Activated naive CD4-positive, alpha-beta T cell treated with anti-CD3 and anti-CD28 coated beads, Interleukin-2, amount 50 U/mL, for 24 hours (primary cell): ENCODE measurements around the gene NCAPD3.
"Not testable (repeated sequence)": the region's sequence is repeated elsewhere in the genome, so short reads cannot be mapped to it uniquely, and the experiment has no call there.

Experiments used
- H3K27ac Mint-ChIP-seq: one replicate; pipeline ENCODE4 v1.8.0; 2021; ENCODE audit warnings: mild to moderate bottlenecking, mixed read lengths
- H3K27me3 Mint-ChIP-seq: one replicate; pipeline ENCODE4 v1.8.0; 2021; ENCODE audit warnings: mixed read lengths
- H3K36me3 Mint-ChIP-seq: one replicate; pipeline ENCODE4 v1.8.0; 2021; ENCODE audit warnings: mixed read lengths
- H3K4me1 Mint-ChIP-seq: one replicate; pipeline ENCODE4 v1.8.0; 2021; ENCODE audit warnings: mixed read lengths
- H3K4me3 Mint-ChIP-seq: one replicate; pipeline ENCODE4 v1.8.0; 2021; ENCODE audit warnings: mild to moderate bottlenecking, mixed read lengths
- H3K9me3 Mint-ChIP-seq: one replicate; pipeline ENCODE4 v1.8.0; 2021; ENCODE audit warnings: mixed read lengths

NCAPD3 gene

DNA sequence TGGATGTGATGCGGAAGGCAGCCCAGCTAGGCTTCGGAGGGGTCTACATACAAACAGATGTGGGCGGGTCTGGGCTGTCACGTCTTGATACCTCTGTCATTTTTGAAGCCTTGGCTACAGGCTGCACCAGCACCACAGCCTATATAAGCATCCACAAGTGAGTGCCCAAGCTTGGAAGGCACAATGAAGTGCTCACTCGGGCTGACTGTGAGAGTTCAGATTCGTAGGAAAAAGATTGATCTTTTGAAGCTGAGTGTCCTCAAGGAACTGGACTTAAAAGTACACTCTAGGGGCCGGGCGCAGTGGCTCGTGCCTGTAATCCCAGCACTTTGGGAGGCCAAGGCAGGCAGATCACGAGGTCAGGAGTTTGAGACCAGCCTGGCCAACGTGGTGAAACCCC lies 33.3 kb upstream of the NCAPD3 start:
- H3K27ac Mint-ChIP-seq: no peak overlapping the region
- no peak overlapping the region for H3K4me3 Mint-ChIP-seq
- no peaks in the 10 kb centered on the region for H3K27me3 Mint-ChIP-seq
- peaks cover 24% of the 10 kb centered on the region for H3K4me1 Mint-ChIP-seq
- H3K9me3 Mint-ChIP-seq: no peaks in the 10 kb centered on the region
- H3K36me3 Mint-ChIP-seq: no peaks in the 10 kb centered on the region

- H3K27me3 Mint-ChIP-seq, H3K27ac Mint-ChIP-seq, H3K9me3 Mint-ChIP-seq, H3K36me3 Mint-ChIP-seq: not testable (repeated sequence)
- H3K4me3 Mint-ChIP-seq: peak overlapping the region; percentile 98
- peaks cover 34% of the 10 kb centered on the region for H3K4me1 Mint-ChIP-seq
These were observed 31.4 kb upstream of the NCAPD3 start for GRCh38 chr11:134255184-134255561.

DNA sequence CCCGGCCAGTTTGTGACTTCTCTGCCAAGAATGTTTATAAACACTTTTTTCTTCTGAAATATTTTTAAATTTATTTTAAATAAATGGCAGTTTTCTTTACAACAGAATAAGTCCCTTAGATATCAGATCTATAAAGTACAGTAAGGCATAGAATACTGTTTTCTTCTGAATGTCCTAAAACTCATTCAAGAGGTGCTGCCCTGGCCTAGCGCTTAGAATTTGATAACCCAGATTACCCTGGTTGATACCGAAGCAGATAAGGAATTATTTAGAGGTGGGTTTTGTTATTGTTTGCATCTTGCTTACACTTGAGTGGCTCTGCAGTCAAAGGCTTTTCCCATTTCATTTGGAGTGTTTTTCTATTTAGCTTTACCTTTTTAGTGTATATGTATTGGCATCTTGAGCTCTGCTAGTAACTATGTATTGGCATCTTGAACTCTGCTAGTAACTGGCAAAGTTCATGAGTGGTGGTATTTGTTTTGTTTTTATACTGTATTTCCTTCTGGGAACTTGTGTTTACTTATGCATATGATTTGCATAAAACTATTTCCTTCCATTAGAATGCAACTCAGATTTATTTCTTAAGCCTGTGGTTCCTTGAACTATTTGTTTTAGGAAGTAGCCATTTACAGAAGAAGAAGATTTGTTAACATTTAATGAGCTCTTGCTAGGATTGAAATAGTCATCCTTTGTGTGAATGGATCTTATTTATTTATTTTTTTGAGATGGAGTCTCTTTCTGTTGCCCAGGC lies 30.8 kb upstream of the NCAPD3 start:
- no peaks in the 10 kb centered on the region for H3K9me3 Mint-ChIP-seq
- no peaks in the 10 kb centered on the region for H3K27me3 Mint-ChIP-seq
- peak overlapping the region; percentile 98 for H3K4me3 Mint-ChIP-seq
- H3K27ac Mint-ChIP-seq: peak overlapping the region; percentile 88
- no peaks in the 10 kb centered on the region for H3K36me3 Mint-ChIP-seq
- peaks cover 34% of the 10 kb centered on the region for H3K4me1 Mint-ChIP-seq

GRCh38 chr11:134253188-134253993 lies 29.6 kb upstream of the NCAPD3 start, which contains the start of the genes ACAD8 and THYN1:
Gene ACAD8 (plus strand): TSS chr11:134253568. CDS start chr11:134253601, 33 bp downstream.
Gene THYN1 (minus strand): TSS chr11:134253352. CDS start chr11:134252882, 470 bp downstream.
- Mint-ChIP-seq H3K9me3 (no peaks in the 10 kb centered on the region), H3K4me3 (peak within 1 kb of the TSS; percentile 98), H3K27me3 (no peaks in the 10 kb centered on the region), H3K4me1 (peaks cover 34% of the 10 kb centered on the region), H3K36me3 (no peaks in the 10 kb centered on the region), H3K27ac (peak within 1 kb of the TSS; percentile 93)

GRCh38 chr11:134252346-134253187 lies 28.8 kb upstream of the NCAPD3 start:
- peak overlapping the region; percentile 98 for H3K4me3 Mint-ChIP-seq
- H3K27ac Mint-ChIP-seq: peak overlapping the region; percentile 93
- H3K9me3 Mint-ChIP-seq: no peaks in the 10 kb centered on the region
- no peaks in the 10 kb centered on the region for H3K36me3 Mint-ChIP-seq
- H3K4me1 Mint-ChIP-seq: peaks cover 34% of the 10 kb centered on the region
- no peaks in the 10 kb centered on the region for H3K27me3 Mint-ChIP-seq

- no peaks in the 10 kb centered on the region for H3K27me3 Mint-ChIP-seq
- peaks cover 3% of the 10 kb centered on the region for H3K36me3 Mint-ChIP-seq
- H3K9me3 Mint-ChIP-seq: no peaks in the 10 kb centered on the region
- H3K27ac Mint-ChIP-seq: no peak overlapping the region
- H3K4me3 Mint-ChIP-seq: no peak overlapping the region
- peaks cover 34% of the 10 kb centered on the region for H3K4me1 Mint-ChIP-seq
These were observed 26.9 kb upstream of the NCAPD3 start for GRCh38 chr11:134250675-134251074.

DNA sequence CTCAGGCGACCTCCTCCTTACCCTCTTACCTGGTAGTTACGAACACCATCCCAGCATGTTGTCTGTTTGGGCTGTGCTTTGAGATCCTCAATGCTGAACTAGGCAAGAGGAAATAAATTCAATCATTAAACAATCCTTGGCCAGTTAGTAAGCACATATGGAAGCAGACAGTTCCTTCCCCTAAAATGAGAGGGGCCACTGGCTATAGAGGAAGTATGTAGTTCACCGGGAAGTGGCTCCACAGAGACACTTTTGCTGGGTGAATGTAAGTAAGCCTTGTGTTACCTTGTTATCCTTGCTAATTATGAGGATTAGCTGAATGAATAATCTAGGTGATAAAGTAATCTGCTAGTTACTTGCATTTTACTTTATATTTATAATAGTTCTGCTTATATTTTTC lies 26.5 kb upstream of the NCAPD3 start:
- Mint-ChIP-seq H3K27me3 (no peaks in the 10 kb centered on the region), H3K9me3 (no peaks in the 10 kb centered on the region), H3K4me1 (peaks cover 34% of the 10 kb centered on the region), H3K36me3 (peaks cover 3% of the 10 kb centered on the region), H3K27ac (no peak overlapping the region), H3K4me3 (no peak overlapping the region)

GRCh38 chr11:134248910-134249480 lies 25.2 kb upstream of the NCAPD3 start:
- Mint-ChIP-seq H3K4me1 (peaks cover 22% of the 10 kb centered on the region), H3K9me3 (no peaks in the 10 kb centered on the region), H3K36me3 (peaks cover 3% of the 10 kb centered on the region), H3K27me3 (no peaks in the 10 kb centered on the region), H3K27ac (peak overlapping the region; percentile 69), H3K4me3 (no peak overlapping the region)

DNA sequence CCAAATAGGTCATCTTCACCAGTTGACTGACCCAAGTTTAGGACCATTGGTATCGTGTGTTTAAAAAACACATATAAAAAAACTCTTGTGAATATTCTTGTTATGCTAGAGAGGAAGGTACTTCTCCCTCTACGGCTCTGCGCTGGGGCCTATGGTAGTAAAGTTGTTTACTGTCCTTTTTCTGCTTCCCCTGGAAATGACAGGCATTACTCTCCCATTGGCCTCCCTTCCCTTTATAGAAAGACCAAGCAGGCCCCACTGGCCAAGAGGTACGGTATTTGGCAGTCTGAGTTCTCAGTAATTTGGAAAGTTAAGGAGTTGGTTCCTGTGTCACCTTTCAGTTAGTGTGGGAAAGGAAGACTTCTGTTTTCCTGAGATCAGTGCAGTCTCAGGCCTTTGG lies 22.9 kb upstream of the NCAPD3 start:
- peak overlapping the region; percentile 23 for H3K27ac Mint-ChIP-seq
- peaks cover 6% of the 10 kb centered on the region for H3K4me1 Mint-ChIP-seq
- H3K9me3 Mint-ChIP-seq: no peaks in the 10 kb centered on the region
- H3K4me3 Mint-ChIP-seq: no peak overlapping the region
- H3K36me3 Mint-ChIP-seq: peaks cover 5% of the 10 kb centered on the region
- H3K27me3 Mint-ChIP-seq: no peaks in the 10 kb centered on the region

DNA sequence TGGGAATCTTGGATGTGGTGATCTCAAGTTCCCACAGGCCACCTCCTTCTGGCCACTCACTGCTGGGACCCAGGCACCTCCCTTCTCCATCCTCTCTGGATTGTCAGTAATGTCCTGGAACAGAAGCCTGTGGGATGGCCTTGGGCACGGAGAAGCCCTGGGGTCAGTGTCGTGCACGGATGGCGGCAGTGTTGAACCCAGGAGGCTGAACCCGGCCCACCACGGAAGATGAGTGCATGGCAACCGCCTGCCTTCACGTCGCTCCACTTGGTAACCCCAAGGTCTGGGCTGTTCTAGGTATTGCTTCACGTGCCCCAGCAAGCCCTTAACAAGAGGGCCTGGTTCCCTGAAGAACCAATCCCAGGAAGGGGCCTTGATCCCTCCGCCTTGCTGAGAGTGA lies 22.3 kb upstream of the NCAPD3 start:
- no peaks in the 10 kb centered on the region for H3K9me3 Mint-ChIP-seq
- H3K36me3 Mint-ChIP-seq: peaks cover 5% of the 10 kb centered on the region
- no peak overlapping the region for H3K27ac Mint-ChIP-seq
- no peaks in the 10 kb centered on the region for H3K27me3 Mint-ChIP-seq
- H3K4me1 Mint-ChIP-seq: peaks cover under 1% of the 10 kb centered on the region
- H3K4me3 Mint-ChIP-seq: no peak overlapping the region

- Mint-ChIP-seq H3K4me3 (no peak overlapping the region), H3K27ac (no peak overlapping the region), H3K9me3 (no peaks in the 10 kb centered on the region), H3K4me1 (no peaks in the 10 kb centered on the region), H3K36me3 (peaks cover 5% of the 10 kb centered on the region), H3K27me3 (no peaks in the 10 kb centered on the region)
These were observed 21.7 kb upstream of the NCAPD3 start for GRCh38 chr11:134245434-134245833.

GRCh38 chr11:134244593-134244992 lies 20.8 kb upstream of the NCAPD3 start:
- Mint-ChIP-seq H3K4me3 (no peak overlapping the region), H3K36me3 (peaks cover 5% of the 10 kb centered on the region), H3K27ac (no peak overlapping the region), H3K4me1 (no peaks in the 10 kb centered on the region), H3K9me3 (no peaks in the 10 kb centered on the region), H3K27me3 (no peaks in the 10 kb centered on the region)

- Mint-ChIP-seq H3K4me1 (no peaks in the 10 kb centered on the region), H3K27ac (no peak overlapping the region)
These were observed 20.1 kb upstream of the NCAPD3 start for GRCh38 chr11:134243913-134244312.

DNA sequence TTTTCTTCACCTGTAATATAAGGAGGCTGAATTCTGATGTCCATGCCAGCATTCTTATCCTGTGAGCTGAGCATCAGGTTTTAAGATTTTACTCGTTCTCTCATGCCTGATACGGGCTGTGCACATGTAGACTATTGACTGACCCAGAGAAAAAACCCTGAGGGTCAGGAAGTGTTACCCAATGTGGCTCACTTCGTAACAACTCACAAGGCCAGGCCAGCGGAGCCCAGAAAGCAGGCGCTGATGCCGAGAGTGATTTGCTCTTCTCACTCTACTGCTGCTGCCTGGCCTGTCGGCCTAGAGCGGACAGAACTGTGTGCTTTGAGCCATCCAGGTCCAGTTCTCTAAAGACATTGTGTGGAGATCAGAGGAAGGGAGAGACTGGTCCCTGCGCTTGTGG lies 18.6 kb upstream of the NCAPD3 start:
- peaks cover 6% of the 10 kb centered on the region for H3K36me3 Mint-ChIP-seq
- H3K27ac Mint-ChIP-seq: no peak overlapping the region
- H3K4me3 Mint-ChIP-seq: no peak overlapping the region
- H3K27me3 Mint-ChIP-seq: no peaks in the 10 kb centered on the region
- H3K9me3 Mint-ChIP-seq: no peaks in the 10 kb centered on the region
- H3K4me1 Mint-ChIP-seq: no peaks in the 10 kb centered on the region

More at GRCh38 chr11:134243913-134244312, 20.1 kb upstream of the NCAPD3 start:
- no peak overlapping the region for H3K4me3 Mint-ChIP-seq
- H3K27me3 Mint-ChIP-seq: no peaks in the 10 kb centered on the region
- peaks cover 7% of the 10 kb centered on the region for H3K36me3 Mint-ChIP-seq
- no peaks in the 10 kb centered on the region for H3K9me3 Mint-ChIP-seq

GRCh38 chr11:134240592-134240991 lies 16.8 kb upstream of the NCAPD3 start:
- Mint-ChIP-seq H3K4me3 (no peak overlapping the region), H3K27ac (no peak overlapping the region), H3K9me3 (no peaks in the 10 kb centered on the region), H3K27me3 (no peaks in the 10 kb centered on the region), H3K4me1 (no peaks in the 10 kb centered on the region), H3K36me3 (peaks cover 7% of the 10 kb centered on the region)
